ENCODE data around the gene ZKSCAN3.
"Not testable (repeated sequence)": the region's sequence is repeated elsewhere in the genome, so short reads cannot be mapped to it uniquely, and the experiment has no call there.

Gene ZKSCAN3

DNA sequence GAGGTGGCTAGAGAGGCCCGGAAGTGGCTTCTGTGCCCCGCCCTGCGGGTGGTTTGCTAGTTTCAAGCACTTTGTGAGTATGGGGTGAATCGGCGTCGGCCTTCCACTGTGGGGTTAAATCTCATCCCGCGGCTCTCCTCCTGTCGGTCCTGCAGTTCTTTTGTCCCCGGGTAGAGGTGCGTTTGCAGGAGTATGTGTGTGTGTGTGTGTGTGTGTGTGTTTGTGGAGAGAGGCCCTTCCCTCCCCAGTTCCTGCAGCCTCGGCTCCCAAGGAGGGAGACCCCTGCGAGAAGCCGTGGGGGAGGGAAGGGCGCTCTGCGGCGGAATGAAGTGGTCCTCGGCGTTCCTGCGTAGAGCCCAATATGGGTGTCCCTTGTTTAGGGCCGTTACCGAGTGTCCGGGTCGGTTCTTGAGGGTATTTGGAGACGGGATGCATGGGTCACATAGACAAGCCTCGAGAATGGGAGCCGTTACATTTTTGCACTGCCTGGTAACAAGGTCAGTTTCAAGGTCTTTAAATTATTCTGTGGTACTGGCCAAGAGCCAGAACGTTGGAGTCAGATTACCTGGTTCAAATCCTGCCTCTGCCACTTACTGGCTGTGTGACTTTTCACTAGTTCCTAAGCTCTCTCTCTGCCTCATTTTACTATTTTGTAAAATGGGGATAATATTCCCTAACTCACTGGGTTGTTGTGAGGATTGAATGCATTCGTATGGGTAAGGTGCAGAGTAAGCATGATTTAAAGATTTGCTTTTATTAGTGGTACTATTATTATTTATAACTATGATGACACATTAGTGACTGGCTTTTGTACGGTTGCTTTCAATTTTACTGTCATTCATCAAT lies at the start of gene ZKSCAN3:
Gene ZKSCAN3 (plus strand): TSS at position 56 of the 846 bp plus-strand sequence. CDS start 9,640 bp downstream, outside the sequence.
- DNase-seq, result peak in 55 of 56 donors; percentile 16 to 85 (median 68)

DNA sequence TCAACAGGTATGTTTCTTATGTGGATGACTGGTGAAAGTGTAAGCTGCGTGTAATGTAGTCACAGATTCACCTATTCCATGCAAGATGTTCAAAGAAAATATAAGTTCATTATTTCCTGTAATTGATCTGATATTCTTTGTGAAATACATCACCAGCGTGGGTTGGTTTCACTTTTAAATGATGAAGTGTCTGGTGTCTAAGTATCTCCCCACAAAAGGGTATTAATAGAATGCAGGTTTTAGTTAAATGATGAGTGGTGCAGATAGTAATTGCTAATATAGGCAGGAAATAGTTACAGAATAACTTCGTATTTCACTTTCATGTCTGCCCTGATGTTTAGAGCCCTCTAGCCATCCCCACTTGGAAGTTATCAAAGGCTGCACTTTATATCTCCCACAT lies 46.2 kb upstream of the ZKSCAN3 start:
- no peak for DNase-seq

- not testable (repeated sequence) for DNase-seq
Measured at GRCh38 chr6:28306363-28306762, 43.4 kb upstream of the ZKSCAN3 start.

- DNase-seq, result peak in 1 of 56 donors; percentile 1
Measured at GRCh38 chr6:28311139-28311823, 38.5 kb upstream of the ZKSCAN3 start.

DNA sequence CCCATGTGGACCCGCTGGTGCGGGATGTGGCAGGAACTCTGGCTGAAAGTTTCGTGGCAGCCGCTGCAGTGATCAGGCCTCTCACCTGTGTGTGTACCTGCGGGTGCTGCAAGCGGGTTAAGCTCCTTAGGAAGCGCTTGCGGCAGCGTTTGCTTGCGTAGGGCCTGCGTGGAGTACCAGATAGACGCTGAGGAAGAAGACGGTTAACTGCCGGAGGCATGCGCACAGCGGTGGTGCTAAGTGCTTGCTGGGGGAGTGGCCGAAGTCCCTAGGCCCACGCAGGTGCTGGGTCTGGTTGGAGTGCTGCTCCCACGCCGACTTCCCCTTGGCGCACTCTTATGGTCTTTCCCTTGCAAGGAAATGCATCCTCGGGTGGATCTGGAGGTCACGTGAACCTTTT lies 36.8 kb upstream of the ZKSCAN3 start:
- DNase-seq, result no peak

GRCh38 chr6:28315628-28316027 lies 34.1 kb upstream of the ZKSCAN3 start:
- DNase-seq, result no peak

DNA sequence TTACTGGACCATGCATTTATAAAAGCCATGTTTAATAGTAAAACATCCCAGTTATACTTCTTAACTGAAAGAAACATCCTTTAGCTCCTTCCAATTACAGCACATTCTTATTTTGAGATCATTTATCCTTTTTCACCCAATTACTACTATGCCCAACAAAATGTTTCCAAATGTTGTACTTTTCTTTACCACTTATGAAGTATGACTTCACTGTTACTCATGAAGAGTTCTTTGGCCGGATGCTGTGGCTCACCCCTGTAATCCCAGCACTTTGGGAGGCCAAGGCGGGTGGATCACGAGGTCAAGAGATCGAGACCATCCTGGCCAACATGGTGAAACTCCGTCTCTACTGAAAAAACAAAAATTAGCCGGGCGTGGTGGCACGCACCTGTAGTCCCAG lies 31.9 kb upstream of the ZKSCAN3 start:
- not testable (repeated sequence) for DNase-seq

GRCh38 chr6:28322661-28323060 lies 27.1 kb upstream of the ZKSCAN3 start:
- DNase-seq, result no peak

- no peak for DNase-seq
Measured at GRCh38 chr6:28323813-28324424, 25.8 kb upstream of the ZKSCAN3 start.

- DNase-seq, result no peak
Measured at GRCh38 chr6:28326371-28326948, 23.3 kb upstream of the ZKSCAN3 start.

DNA sequence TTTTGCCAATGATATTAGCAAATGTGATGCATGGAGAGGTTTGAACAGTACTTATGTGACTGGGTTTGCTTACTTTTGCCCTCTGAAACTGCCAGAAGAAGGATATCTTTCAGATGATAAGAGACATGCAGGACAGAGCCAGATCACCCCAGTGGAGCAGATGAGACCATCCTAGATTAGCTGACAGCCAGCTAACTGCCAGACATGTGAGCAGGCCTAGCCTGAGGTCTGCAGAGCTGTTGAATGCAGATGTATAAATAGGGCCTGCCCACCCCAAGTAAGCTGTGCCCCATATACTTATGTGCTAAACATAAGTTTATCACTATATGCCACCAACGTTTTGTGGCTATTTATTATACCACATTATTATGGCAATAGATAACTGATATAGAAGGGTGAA lies 19.7 kb upstream of the ZKSCAN3 start:
- no peak for DNase-seq

GRCh38 chr6:28333047-28333446 lies 16.7 kb upstream of the ZKSCAN3 start:
- DNase-seq, result no peak

DNA sequence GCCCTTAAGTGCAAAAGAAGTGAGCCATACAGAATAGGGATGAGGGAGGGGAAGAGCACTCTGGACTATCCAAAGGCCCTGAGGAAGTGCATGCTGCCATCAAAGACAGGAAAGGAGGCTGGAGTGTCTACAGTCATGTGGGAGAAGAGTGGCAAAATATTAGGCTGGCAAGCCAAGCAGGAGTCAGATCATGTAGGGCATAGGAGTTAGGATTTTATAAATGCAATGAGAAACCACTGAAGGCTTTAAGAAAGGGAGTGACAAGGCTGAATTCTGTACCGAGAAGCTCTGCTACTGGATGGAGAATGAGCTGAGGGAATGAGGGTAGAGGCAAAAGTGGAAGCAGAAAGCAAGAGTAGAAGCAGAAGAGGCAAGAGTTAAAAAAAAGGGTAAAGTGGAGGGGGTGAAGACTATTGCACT lies 16.1 kb upstream of the ZKSCAN3 start:
- no peak for DNase-seq

DNA sequence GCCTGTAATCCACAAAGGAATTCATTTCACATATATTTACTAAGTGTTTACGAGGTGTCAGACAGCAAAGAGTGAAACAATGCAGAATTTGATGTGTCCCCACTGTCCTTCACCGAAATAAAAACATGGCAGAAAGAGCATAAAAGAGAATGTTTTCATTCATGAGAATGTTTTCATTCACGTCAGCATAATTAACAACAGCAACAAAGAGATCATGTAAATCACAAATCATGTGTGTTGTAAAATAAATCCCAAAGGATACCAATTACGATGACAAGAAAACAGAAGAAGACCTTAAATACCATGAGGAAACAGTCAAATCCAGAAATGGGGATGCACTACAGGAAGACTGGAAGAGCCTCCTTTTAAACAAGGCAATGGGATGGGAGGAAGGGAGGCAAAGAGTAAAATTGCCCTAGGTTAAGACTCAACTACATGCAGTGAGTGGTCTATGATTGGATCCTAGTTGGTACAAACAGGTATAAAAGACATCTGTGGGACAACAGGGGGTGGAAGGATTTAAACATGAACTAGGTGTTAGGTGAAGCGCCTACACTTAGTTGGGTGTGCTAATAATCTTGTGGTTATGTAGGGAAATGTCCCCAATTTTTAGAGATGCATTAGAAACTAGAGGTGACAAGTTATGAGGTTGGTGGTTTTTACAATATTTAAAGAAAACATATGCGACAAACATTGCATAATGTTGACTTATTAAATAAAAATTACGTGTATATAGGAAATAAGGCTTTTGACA lies 15.3 kb upstream of the ZKSCAN3 start:
- no peak for DNase-seq

DNA sequence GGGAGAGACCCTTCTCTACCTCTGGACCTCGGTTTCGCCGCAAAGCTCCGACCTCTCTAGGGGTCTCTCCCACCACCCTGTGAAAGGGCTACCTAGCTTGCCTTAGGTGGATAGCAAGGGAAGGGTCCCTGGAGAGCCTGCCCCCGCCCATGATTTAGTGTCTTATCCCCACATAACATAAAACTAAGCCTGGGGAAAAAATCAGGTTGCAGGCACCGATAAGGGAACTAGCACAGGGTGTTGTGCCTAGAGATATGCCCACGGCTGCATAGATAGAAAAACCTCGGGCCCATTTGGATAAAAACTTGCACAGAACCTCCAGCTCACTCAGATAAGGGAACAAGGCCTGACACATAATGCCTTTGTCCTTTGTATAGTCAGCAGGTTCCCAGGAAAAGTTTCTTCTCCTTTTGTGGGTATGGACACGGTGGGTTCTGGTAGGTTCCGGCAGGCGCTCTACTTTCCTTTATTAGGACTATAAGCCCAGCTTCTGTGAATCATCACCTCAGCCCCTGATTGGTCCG lies 14.6 kb upstream of the ZKSCAN3 start:
- DNase-seq, result peak in 3 of 56 donors; percentile 39 to 57 (median 43)

DNA sequence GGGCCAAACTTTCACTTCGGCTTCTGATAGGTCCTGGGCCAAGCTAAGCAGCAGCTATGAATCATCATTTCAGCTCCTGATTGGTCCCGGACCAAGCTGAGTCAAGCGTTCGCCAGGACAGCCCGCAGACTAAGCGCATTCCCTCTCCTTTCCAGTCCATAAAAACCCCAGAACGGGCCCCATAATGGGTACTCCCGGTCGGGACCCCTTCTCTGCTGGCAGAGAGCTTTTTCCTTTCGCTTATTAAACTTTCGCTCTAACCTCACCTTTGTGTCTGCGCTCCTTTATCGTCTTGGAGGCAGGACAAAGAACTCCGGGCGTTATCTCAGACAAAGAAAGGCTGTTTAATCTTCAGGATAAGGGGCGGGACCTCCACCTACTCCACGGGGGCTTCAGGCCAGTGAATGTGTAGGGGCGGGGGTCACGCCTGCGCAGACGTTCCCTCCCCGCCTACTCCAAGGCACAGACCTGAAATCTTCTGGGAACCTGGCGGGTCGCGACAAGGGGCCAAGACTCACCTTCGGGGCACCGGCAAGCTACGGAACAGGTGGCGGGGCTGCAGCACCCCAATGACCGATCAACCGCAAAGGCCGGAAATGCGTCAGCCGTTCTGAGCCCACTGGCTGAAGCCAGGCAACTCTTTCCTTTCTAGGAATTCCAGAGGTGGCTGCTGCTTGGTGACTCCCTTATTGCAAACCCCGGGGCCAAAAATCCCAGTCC lies 14.0 kb upstream of the ZKSCAN3 start, which contains the start of gene ZSCAN31:
Gene ZSCAN31 (minus strand): TSS at position 585 of the 720 bp plus-strand sequence. CDS start 6,465 bp downstream, outside the sequence.
- peak; percentile 42 to 99 (median 82) for DNase-seq

DNA sequence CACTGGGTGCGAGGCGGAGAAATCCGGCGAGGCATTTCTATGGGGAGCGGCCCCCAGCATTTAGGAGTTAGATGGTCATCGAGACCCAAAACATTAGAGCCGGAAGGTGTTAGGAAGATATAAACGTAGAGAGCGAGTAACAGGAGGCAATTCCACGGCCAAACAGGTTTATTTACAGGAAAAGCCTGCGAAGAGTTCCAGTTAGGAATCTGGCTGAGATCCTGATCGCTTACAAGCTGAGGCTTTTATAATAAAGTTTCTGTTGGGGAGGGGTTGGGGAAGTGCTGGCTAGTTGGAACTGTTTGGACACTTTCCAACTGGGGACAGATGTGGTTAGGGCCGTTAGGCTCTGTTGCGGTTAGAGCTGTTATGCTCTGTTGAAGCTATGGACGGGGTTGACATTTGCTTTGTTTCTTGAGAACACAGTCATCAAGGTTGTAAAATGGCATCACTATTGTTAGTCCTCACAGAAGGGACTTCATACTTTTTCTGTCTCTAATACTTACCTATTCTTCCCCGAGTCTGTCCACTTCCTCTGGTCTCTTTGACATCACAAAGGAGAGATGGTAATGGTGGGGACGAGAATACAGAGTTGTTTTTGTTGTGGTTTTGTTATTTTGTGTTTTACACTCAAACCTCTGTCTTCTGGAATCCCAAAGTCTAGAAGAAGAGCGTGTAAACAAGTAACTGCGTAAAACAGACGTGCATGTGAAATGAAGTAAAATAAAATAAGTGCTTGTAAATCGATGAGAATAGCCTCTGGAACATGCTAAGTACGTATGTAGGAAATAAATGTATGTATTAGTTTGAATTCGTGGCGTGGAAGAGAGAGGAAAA lies 13.2 kb upstream of the ZKSCAN3 start:
- DNase-seq, result peak in 13 of 56 donors; percentile 1 to 72 (median 42)

- no peak for DNase-seq
Measured at GRCh38 chr6:28337121-28337520, 12.6 kb upstream of the ZKSCAN3 start.

Measured in amygdala (tissue), 56 donors.